ENCODE measurements around the gene PITPNC1. TPM values are rescaled to one million over a fixed set of nuclear protein-coding genes. Genes with fewer than 3 reads are reported as not detected.

PITPNC1 gene
- total RNA-seq, 1 experiment from 2014 or later = 35.5 TPM

DNA sequence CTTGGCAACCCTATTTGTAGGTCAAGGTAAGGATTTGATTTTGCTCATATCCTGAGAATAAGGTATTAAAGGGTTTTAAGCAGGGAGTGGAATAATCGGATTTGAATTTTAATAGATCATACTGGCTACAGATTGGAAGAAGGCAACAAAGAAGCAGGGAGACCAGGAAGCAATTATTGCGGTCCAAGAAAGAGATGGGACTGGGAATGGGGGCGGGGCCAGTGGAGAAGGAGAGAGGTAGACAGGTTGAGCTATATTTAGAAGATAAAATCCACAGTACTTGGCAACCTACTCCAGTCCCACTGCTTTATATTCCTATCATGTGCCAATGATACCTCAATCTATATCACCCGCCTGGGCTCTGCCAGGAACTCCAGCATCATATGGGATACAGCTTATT is 334.8 kb downstream of the PITPNC1 start:
- CTCF ChIA-PET = interaction anchor here (0.5 to 0.6 kb wide), 2 partner anchors 248 to 336 kb away, joined by 4 to 6 read pairs; no protein-coding TSS in a partner anchor

DNA sequence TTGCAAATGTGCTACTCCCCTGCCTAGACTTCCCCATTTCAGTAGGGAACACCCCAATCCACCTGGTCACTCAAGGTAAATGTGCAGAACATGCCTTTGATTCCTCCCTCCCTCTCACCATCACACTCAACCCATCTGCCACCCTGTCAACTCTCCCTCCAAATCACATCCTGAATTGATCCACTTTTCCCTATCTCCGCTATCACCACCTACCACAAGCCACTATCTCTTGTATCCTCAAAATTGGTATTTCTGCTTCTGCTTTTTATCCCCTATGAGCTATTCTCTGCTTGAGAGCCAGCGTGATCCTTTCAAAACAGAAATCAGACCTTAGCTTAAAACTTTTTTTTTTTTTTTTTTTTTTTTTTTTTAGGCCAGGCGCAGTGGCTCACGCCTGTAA is 335.3 kb downstream of the PITPNC1 start:
- Histone ChIP-seq H3K4me3 (ENCODE audit: low read depth, low read length, poor library complexity, severe bottlenecking) (no peak overlapping the region), H3K4me1 (ENCODE audit: insufficient read depth, low read length, poor library complexity, severe bottlenecking) (peaks cover 28% of the 10 kb centered on the region), H3K27me3 (replicated peaks; ENCODE audit: insufficient read depth, low read depth, low read length, poor library complexity) (no peaks in the 10 kb centered on the region), H3K36me3 (ENCODE audit: insufficient read depth, low read length, poor library complexity, severe bottlenecking) (no peaks in the 10 kb centered on the region), H3K27ac (ENCODE audit: low read depth, low read length, poor library complexity, severe bottlenecking) (no peak overlapping the region), H3K9me3 (ENCODE audit: low read depth, low read length, poor library complexity, severe bottlenecking) (peaks cover 5% of the 10 kb centered on the region)
- no peak for TF ChIP-seq CTCF (conservative IDR thresholded peaks at IDR 0.05; ENCODE audit: low read depth, low read length)
- no peak for TF ChIP-seq EZH2 (IDR thresholded peaks at IDR 0.05; ENCODE audit: borderline replicate concordance, low read depth, low read length, poor library complexity, severe bottlenecking)
- ChIA-PET POLR2A (ENCODE audit: low non-redundant PET) (interaction anchor here (0.6 kb wide), 1 partner anchor 16 kb away, joined by 5 read pairs; no protein-coding TSS in a partner anchor), CTCF (interaction anchor here (0.5 to 0.6 kb wide), 2 partner anchors 249 to 336 kb away, joined by 4 to 6 read pairs; no protein-coding TSS in a partner anchor)
- intact Hi-C loops (cut with micrococcal nuclease; ENCODE audit: unreplicated experiment) = no loop called here
- BruUV-seq (replicated peaks) = no TSS peak
- DNase-seq (ENCODE audit: low spot score) = no peak

More for the DNA sequence above, 334.8 kb downstream of the PITPNC1 start:
- POLR2A ChIA-PET (ENCODE audit: low non-redundant PET) = no interaction called here
- Histone ChIP-seq H3K4me1 (ENCODE audit: insufficient read depth, low read length, poor library complexity, severe bottlenecking) (peaks cover 33% of the 10 kb centered on the region), H3K4me3 (ENCODE audit: low read depth, low read length, poor library complexity, severe bottlenecking) (no peak overlapping the region), H3K36me3 (ENCODE audit: insufficient read depth, low read length, poor library complexity, severe bottlenecking) (no peaks in the 10 kb centered on the region), H3K27ac (ENCODE audit: low read depth, low read length, poor library complexity, severe bottlenecking) (no peak overlapping the region), H3K27me3 (replicated peaks; ENCODE audit: insufficient read depth, low read depth, low read length, poor library complexity) (no peaks in the 10 kb centered on the region), H3K9me3 (ENCODE audit: low read depth, low read length, poor library complexity, severe bottlenecking) (peaks cover 5% of the 10 kb centered on the region)
- BruUV-seq (replicated peaks) = no TSS peak
- intact Hi-C loops (cut with micrococcal nuclease; ENCODE audit: unreplicated experiment) = no loop called here
- TF ChIP-seq CTCF (conservative IDR thresholded peaks at IDR 0.05; ENCODE audit: low read depth, low read length) (no peak), EZH2 (IDR thresholded peaks at IDR 0.05; ENCODE audit: borderline replicate concordance, low read depth, low read length, poor library complexity, severe bottlenecking) (no peak)
- DNase-seq (ENCODE audit: low spot score) = peak; percentile 53

GRCh38 chr17:67713169-67713568 is 336.1 kb downstream of the PITPNC1 start:
- POLR2A ChIA-PET (ENCODE audit: low non-redundant PET) = interaction anchor here (0.6 to 0.7 kb wide), 2 partner anchors 15 to 339 kb away, joined by 3 to 5 read pairs; no protein-coding TSS in a partner anchor

More at GRCh38 chr17:67713169-67713568, 336.1 kb downstream of the PITPNC1 start:
- H3K4me1 ChIP-seq (ENCODE audit: insufficient read depth, low read length, poor library complexity, severe bottlenecking) = peaks cover 20% of the 10 kb centered on the region
- H3K36me3 ChIP-seq (ENCODE audit: insufficient read depth, low read length, poor library complexity, severe bottlenecking) = no peaks in the 10 kb centered on the region
- no TSS peak for BruUV-seq (replicated peaks)
- CTCF ChIA-PET = no interaction called here
- H3K4me3 ChIP-seq (ENCODE audit: low read depth, low read length, poor library complexity, severe bottlenecking) = no peak overlapping the region
- intact Hi-C loops (cut with micrococcal nuclease; ENCODE audit: unreplicated experiment) = no loop called here
- H3K27ac ChIP-seq (ENCODE audit: low read depth, low read length, poor library complexity, severe bottlenecking) = no peak overlapping the region
- H3K27me3 ChIP-seq (replicated peaks; ENCODE audit: insufficient read depth, low read depth, low read length, poor library complexity) = no peaks in the 10 kb centered on the region
- H3K9me3 ChIP-seq (ENCODE audit: low read depth, low read length, poor library complexity, severe bottlenecking) = peaks cover 5% of the 10 kb centered on the region
- no peak for DNase-seq (ENCODE audit: low spot score)
- TF ChIP-seq EZH2 (IDR thresholded peaks at IDR 0.05; ENCODE audit: borderline replicate concordance, low read depth, low read length, poor library complexity, severe bottlenecking) (no peak), CTCF (conservative IDR thresholded peaks at IDR 0.05; ENCODE audit: low read depth, low read length) (no peak)

Data from A673 (cell line).